ENCODE data around the gene ZCCHC4.

DNA sequence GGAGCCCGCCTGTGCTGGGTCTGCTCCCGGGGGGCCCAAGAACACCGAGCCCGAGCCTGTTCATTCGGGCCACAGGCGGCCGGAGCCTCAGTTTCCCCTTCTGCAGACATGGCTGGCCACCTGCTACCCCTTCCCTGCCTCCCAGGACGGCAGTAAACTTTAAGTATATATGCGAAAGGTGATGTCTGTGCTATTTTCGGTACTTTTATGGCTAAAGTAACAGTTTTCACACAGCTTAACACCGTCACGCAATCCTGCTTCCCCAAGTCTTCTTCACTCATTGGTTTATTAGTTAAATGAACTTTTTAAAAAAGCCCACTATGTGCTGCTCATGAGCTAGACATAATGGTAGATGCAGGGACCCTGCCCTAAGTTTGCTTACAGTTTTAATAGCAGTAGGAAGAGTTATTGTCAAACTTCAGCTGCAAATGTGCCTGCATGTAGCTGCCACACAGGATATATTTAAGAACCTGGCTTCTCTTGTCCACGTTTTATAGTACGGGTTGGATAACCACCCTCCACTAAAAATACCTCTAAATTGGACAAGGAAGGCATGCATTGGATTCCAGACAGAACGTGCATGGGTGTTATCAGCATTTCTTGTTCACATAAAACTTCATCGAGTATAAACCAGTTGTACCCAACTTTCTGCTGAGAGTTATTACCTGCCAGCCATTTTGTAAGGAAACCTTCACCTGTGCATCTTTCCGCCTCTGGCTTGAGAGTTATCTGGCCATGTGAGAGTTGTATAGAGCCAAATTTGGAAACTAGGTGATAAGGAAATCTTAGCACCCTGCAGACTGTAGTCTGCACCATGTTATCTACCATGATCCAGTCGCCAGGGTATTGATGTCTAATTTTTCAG, 65.2 kb downstream of the ZCCHC4 start:
- TF ChIP-seq, protein P1, sequence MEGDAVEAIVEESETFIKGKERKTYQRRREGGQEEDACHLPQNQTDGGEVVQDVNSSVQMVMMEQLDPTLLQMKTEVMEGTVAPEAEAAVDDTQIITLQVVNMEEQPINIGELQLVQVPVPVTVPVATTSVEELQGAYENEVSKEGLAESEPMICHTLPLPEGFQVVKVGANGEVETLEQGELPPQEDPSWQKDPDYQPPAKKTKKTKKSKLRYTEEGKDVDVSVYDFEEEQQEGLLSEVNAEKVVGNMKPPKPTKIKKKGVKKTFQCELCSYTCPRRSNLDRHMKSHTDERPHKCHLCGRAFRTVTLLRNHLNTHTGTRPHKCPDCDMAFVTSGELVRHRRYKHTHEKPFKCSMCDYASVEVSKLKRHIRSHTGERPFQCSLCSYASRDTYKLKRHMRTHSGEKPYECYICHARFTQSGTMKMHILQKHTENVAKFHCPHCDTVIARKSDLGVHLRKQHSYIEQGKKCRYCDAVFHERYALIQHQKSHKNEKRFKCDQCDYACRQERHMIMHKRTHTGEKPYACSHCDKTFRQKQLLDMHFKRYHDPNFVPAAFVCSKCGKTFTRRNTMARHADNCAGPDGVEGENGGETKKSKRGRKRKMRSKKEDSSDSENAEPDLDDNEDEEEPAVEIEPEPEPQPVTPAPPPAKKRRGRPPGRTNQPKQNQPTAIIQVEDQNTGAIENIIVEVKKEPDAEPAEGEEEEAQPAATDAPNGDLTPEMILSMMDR (IDR thresholded peaks at IDR 0.05), result no peak
- TF ChIP-seq POLR2A (IDR thresholded peaks at IDR 0.05), result no peak
